Thoracic aorta (tissue), 2 donors: ENCODE results near the gene RPL28. TPM values are rescaled to one million over a fixed set of nuclear protein-coding genes. Genes with fewer than 3 reads are reported as not detected.

ENCODE experiments used
- ATAC-seq: fragments of 150-250 bp; one replicate; pipeline ENCODE4 v1.8.0; 2017; ENCODE audit warnings: low read depth; ENCODE audit not compliant: insufficient number of reproducible peaks, low FRiP score
- DNase-seq: peaks from one replicate; pipeline ENCODE4 v3.0.0-alpha.2; 2020; ENCODE audit warnings: low spot score
- H3K27ac ChIP-seq, 2 donors: fragments of 200-600 bp; sonication (generic); 1 replicate in 1 of 2; 2 replicates in 1 of 2; pipeline ENCODE4 v1.5.1; 2016; ENCODE audit warnings: mild to moderate bottlenecking in 2 of 2, moderate library complexity in 2 of 2
- H3K27me3 ChIP-seq: fragments of 200-600 bp; sonication (generic); replicated peaks from 2 replicates; pipeline ENCODE4 v1.6.0; 2016; ENCODE audit warnings: mild to moderate bottlenecking; ENCODE audit not compliant: insufficient read depth
- H3K36me3 ChIP-seq: fragments of 200-600 bp; sonication (generic); one replicate; pipeline ENCODE4 v1.5.1; 2016
- H3K4me1 ChIP-seq, 2 donors: fragments of 200-600 bp; sonication (generic); 1 replicate in 1 of 2; 2 replicates in 1 of 2; pipeline versions ENCODE4 v1.5.1 to v1.6.0; 2016; ENCODE audit warnings: low read depth in 2 of 2, mild to moderate bottlenecking in 1 of 2; ENCODE audit not compliant: control insufficient read depth in 1 of 2
- H3K4me3 ChIP-seq: fragments of 200-600 bp; sonication (generic); 2 replicates; pipeline ENCODE4 v1.5.1; 2016; ENCODE audit warnings: mild to moderate bottlenecking
- H3K9me3 ChIP-seq: fragments of 200-600 bp; sonication (generic); 2 replicates; pipeline ENCODE4 v1.5.1; 2016
- total RNA-seq, 2 donors: library from RNA; depleted of rRNA; stranded (reverse); fragments of >200 nt; gene quantifications; one replicate each; pipeline versions ENCODE4 v1.1.0 to v1.2.3, GENCODE V29; 2016
- TF ChIP-seq, protein P1 (sequence below): fragments of 200-600 bp; sonication (generic); IDR thresholded peaks from one replicate; pipeline ENCODE4 v1.5.1; 2019; ENCODE audit warnings: antibody characterized with exemption

Gene RPL28
- total RNA-seq, 2 donors from 2014 or later = 175 to 274 TPM

DNA sequence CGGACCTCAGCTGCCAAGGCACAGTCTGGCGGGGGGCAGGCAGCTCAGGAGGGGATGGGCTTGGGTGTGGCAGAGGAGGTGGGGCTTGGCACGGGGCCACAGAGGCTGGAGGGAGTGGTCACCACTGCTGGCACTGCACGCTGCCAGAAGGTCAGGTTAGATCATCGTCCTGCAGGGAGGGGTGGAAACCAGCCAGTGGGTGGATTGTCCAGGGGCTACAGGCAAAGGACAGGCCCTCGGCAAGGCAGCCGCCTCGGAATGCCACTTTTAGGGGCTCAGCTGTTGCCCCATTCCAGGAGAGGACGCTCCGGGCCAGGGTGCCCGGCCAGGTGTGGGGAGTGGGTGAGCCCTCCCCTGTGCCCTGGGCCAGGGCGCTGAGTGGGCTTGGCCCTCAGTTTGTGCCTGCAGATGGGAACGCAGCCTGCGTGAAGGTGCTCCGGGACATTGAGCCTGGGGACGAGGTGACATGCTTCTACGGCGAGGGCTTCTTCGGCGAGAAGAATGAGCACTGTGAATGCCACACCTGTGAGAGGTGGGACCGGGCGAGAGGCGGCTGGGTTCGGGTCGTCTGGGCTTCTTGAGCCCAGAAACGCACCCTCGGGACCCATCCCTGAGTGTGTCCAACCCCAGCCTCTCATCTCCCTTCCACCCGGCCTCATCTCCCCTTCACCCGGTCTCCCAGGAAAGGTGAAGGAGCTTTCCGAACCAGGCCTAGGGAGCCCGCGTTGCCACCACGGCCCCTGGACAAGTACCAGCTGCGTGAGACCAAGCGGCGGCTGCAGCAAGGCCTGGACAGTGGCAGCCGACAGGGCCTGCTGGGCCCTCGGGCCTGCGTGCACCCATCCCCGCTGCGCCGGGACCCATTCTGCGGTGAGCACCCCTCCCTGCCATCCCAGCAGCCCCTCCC, 39.7 kb upstream of the RPL28 start:
- DNase-seq = no peak
- H3K4me3 ChIP-seq = no peak overlapping the region
- no peaks in the 10 kb centered on the region for H3K9me3 ChIP-seq
- peaks cover 2 to 11% of the 10 kb centered on the region in 2 donors for H3K4me1 ChIP-seq
- H3K27me3 ChIP-seq = no peaks in the 10 kb centered on the region
- ATAC-seq = no peak
- TF ChIP-seq, protein P1, sequence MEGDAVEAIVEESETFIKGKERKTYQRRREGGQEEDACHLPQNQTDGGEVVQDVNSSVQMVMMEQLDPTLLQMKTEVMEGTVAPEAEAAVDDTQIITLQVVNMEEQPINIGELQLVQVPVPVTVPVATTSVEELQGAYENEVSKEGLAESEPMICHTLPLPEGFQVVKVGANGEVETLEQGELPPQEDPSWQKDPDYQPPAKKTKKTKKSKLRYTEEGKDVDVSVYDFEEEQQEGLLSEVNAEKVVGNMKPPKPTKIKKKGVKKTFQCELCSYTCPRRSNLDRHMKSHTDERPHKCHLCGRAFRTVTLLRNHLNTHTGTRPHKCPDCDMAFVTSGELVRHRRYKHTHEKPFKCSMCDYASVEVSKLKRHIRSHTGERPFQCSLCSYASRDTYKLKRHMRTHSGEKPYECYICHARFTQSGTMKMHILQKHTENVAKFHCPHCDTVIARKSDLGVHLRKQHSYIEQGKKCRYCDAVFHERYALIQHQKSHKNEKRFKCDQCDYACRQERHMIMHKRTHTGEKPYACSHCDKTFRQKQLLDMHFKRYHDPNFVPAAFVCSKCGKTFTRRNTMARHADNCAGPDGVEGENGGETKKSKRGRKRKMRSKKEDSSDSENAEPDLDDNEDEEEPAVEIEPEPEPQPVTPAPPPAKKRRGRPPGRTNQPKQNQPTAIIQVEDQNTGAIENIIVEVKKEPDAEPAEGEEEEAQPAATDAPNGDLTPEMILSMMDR = no peak
- H3K36me3 ChIP-seq = peaks cover 15% of the 10 kb centered on the region
- no peak overlapping the region for H3K27ac ChIP-seq

DNA sequence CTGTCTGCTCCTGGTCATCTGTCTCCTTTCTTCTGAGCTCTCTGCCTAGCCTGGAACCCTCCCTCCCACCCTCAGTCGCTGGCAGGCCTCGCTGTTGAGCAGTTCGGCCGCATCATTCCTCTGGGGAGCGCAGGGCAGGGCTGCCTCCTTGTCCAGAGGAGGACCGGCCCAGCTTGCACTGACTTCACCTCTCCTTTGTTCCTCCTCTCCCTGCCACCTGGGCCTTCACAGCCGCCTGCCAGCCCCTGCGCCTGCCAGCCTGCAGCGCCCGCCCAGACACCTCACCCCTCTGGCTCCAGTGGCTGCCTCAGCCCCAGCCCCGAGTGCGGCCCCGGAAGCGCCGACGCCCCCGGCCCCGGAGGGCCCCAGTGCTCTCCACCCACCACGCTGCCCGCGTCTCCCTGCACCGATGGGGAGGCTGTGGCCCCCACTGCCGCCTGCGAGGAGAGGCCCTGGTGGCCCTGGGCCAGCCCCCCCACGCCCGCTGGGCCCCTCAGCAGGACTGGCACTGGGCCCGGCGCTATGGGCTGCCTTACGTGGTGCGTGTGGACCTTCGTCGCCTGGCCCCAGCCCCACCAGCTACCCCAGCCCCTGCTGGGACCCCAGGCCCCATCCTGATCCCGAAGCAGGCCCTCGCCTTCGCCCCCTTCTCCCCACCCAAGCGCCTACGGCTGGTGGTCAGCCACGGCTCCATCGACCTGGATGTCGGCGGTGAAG, 38.8 kb upstream of the RPL28 start:
- Histone ChIP-seq H3K27ac (no peak overlapping the region), H3K9me3 (no peaks in the 10 kb centered on the region), H3K27me3 (no peaks in the 10 kb centered on the region), H3K36me3 (peaks cover 15% of the 10 kb centered on the region), H3K4me3 (no peak overlapping the region), H3K4me1 (peaks cover 0 to 3% of the 10 kb centered on the region in 2 donors)
- TF ChIP-seq, protein P1 = no peak
- ATAC-seq (no peak), DNase-seq (no peak)

DNA sequence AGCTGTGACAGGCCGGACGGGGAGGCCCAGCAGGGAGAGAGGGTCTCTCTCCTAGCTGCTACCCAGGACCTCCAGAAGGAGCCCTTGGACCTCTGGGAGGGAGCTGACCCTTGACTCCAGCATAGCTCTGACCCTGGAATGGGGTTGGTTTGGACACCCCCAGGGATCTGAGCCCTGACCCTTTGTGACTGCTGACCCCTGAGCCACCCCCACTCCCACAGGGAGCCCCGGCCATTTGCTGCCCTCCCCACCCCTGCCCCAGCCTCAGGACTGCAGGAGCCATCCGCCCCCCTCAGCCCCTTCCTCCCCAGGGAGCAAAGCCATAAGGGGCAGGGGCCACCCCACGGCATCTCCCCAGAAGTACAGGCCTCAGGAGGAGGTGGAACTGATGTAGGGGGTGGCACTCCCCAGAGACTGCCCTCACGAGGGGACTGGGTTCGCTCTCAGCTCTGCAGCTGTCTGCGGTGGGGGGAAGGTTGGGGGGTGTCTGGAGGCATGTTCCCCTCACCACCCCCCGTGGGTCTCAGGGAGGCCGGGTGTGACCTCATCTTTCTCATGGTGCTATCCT, 38.2 kb upstream of the RPL28 start:
- Histone ChIP-seq H3K27ac (no peak overlapping the region), H3K4me3 (no peak overlapping the region), H3K36me3 (peaks cover 11% of the 10 kb centered on the region), H3K27me3 (peaks cover 6% of the 10 kb centered on the region), H3K9me3 (no peaks in the 10 kb centered on the region), H3K4me1 (no peaks in the 10 kb centered on the region)
- TF ChIP-seq, protein P1 = no peak
- ATAC-seq (no peak), DNase-seq (no peak)

DNA sequence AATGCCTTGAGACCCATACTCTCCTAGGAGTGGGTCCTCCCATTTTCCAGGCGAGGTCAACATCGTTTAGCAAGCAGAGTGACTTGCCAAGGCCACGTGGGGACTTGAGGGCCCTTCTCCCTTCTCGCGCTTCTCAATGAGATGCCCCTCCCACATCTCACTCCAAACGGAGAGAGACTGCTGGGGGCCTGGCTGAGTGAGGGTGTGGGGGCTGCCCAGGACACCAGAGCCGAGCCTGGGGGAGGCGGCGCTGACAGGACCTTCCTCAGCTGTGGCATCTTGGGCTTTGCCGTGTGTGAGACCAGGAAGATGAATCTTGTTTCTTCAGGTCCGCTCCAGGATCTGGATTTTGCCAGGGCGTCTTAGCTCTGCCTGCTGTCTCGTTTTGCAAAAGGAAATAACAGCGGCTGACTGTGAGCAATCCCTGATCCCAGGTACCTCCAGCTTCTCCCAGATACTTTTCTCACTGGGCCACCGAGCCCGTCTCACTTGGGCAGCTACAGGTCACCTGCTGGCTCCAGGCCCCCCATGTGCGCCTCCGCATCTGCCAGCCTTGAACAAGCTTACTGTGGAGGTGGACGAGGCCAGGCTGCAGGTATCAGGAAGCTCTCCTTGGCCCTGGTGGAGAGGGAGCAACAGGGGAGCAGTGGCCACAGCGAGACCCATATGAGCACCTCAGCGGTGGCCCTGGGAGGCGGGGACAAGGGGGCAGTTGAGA, 37.3 kb upstream of the RPL28 start:
- no peaks in the 10 kb centered on the region for H3K9me3 ChIP-seq
- TF ChIP-seq, protein P1 = no peak
- no peak overlapping the region for H3K27ac ChIP-seq
- DNase-seq (no peak), ATAC-seq (no peak)
- no peak overlapping the region for H3K4me3 ChIP-seq
- peaks cover 3% of the 10 kb centered on the region in 2 donors for H3K4me1 ChIP-seq
- H3K27me3 ChIP-seq = peaks cover 6% of the 10 kb centered on the region
- H3K36me3 ChIP-seq = peaks cover 5% of the 10 kb centered on the region
